Left ventricle myocardium inferior (tissue), 1 donor: Measurements from ENCODE around the gene PDK4. TPM values are rescaled to one million over a fixed set of nuclear protein-coding genes. Genes with fewer than 3 reads are reported as not detected.

Source experiments
- DNase-seq: peaks from one replicate; pipeline ENCODE4 v3.0.0-alpha.2; 2020
- H3K27ac ChIP-seq: fragments of 200-600 bp; replicated peaks from 2 replicates; pipeline ENCODE4 v1.8.0; 2021
- H3K27me3 ChIP-seq: fragments of 200-600 bp; 2 replicates; pipeline ENCODE4 v1.8.0; 2021; ENCODE audit warnings: low read depth
- H3K36me3 ChIP-seq: fragments of 200-600 bp; 2 replicates; pipeline ENCODE4 v1.8.0; 2021
- H3K4me1 ChIP-seq: fragments of 200-600 bp; 2 replicates; pipeline ENCODE4 v1.8.0; 2021
- H3K4me3 ChIP-seq: fragments of 200-600 bp; 2 replicates; pipeline ENCODE4 v1.8.0; 2021; ENCODE audit warnings: mild to moderate bottlenecking, moderate library complexity
- H3K9me3 ChIP-seq: fragments of 200-600 bp; replicated peaks from 2 replicates; pipeline ENCODE4 v1.8.0; 2021
- CTCF ChIP-seq: fragments of 200-600 bp; IDR thresholded peaks from 2 replicates; pipeline ENCODE4 v1.8.0; 2021; ENCODE audit warnings: antibody characterized with exemption, mild to moderate bottlenecking, borderline replicate concordance
- intact Hi-C: fragments of 100-400 bp; cut with micrococcal nuclease; formaldehyde crosslinking; loops from one replicate; pipeline ENCODE4 v1.11.0; 2022
- total RNA-seq: library from RNA; stranded (reverse); fragmentation: NEBNext Ultra II Directional; extraction: Animal tissue kit (Norgen Biotek cat#: 25700); gene quantifications from one replicate; pipeline ENCODE4 v1.2.1, GENCODE V29; 2021
- donor health status: DM: no; HTN: yes; CAD: no; lungs with severe emphysema.

PDK4 gene
- total RNA-seq, 1 donor from 2014 or later = 325 TPM

- Histone ChIP-seq H3K4me1 (peaks cover 54% of the 10 kb centered on the region), H3K27ac (peak overlapping the region; percentile 95), H3K9me3 (no peaks in the 10 kb centered on the region), H3K4me3 (peak overlapping the region; percentile 60), H3K36me3 (no peaks in the 10 kb centered on the region), H3K27me3 (no peaks in the 10 kb centered on the region)
- DNase-seq = no peak
- TF ChIP-seq CTCF = peak; percentile 88
- intact Hi-C loops = loop anchor here (5.0 kb wide), 3 partner anchors 47 to 137 kb away; no protein-coding TSS in a partner anchor
Observed at GRCh38 chr7:95545007-95545615, 51.2 kb downstream of the PDK4 start.

GRCh38 chr7:95544171-95544570 lies 52.1 kb downstream of the PDK4 start:
- no peaks in the 10 kb centered on the region for H3K9me3 ChIP-seq
- no peaks in the 10 kb centered on the region for H3K36me3 ChIP-seq
- intact Hi-C loops = no loop called here
- DNase-seq = no peak
- H3K27me3 ChIP-seq = no peaks in the 10 kb centered on the region
- H3K27ac ChIP-seq = peak overlapping the region; percentile 95
- no peak overlapping the region for H3K4me3 ChIP-seq
- TF ChIP-seq CTCF = no peak
- H3K4me1 ChIP-seq = peaks cover 45% of the 10 kb centered on the region

GRCh38 chr7:95543312-95543711 lies 53.0 kb downstream of the PDK4 start:
- DNase-seq = no peak
- no peak overlapping the region for H3K27ac ChIP-seq
- peaks cover 36% of the 10 kb centered on the region for H3K4me1 ChIP-seq
- H3K27me3 ChIP-seq = no peaks in the 10 kb centered on the region
- no peaks in the 10 kb centered on the region for H3K9me3 ChIP-seq
- intact Hi-C loops = no loop called here
- H3K36me3 ChIP-seq = no peaks in the 10 kb centered on the region
- TF ChIP-seq CTCF = no peak
- no peak overlapping the region for H3K4me3 ChIP-seq

- H3K36me3 ChIP-seq = no peaks in the 10 kb centered on the region
- no peak overlapping the region for H3K27ac ChIP-seq
- intact Hi-C loops = no loop called here
- no peak for TF ChIP-seq CTCF
- H3K27me3 ChIP-seq = no peaks in the 10 kb centered on the region
- DNase-seq = no peak
- H3K4me3 ChIP-seq = no peak overlapping the region
- peaks cover 7% of the 10 kb centered on the region for H3K4me1 ChIP-seq
- H3K9me3 ChIP-seq = no peaks in the 10 kb centered on the region
Observed at GRCh38 chr7:95540366-95540765, 56.0 kb downstream of the PDK4 start.

- Histone ChIP-seq H3K27ac (no peak overlapping the region), H3K27me3 (no peaks in the 10 kb centered on the region), H3K36me3 (no peaks in the 10 kb centered on the region), H3K4me3 (no peak overlapping the region), H3K4me1 (no peaks in the 10 kb centered on the region), H3K9me3 (no peaks in the 10 kb centered on the region)
- no peak for TF ChIP-seq CTCF
- DNase-seq = no peak
- intact Hi-C loops = no loop called here
Observed at GRCh38 chr7:95539426-95539825, 56.9 kb downstream of the PDK4 start.
